GF-D8 (cell line): Measurements from ENCODE around the gene RARRES2.

Experiments used
- DNase-seq: peaks from one replicate; lab custom pipeline; 2025; lab: John Stamatoyannopoulos, UW

The RARRES2 gene

GRCh38 chr7:150361807-150362621 is 20.6 kb upstream of the RARRES2 start:
- DNase-seq, result no peak

GRCh38 chr7:150361402-150361801 is 20.0 kb upstream of the RARRES2 start:
- DNase-seq, result no peak

- no peak for DNase-seq
Measured at GRCh38 chr7:150360363-150361058, 19.1 kb upstream of the RARRES2 start.

- no peak for DNase-seq
Measured at GRCh38 chr7:150359622-150360362, 18.4 kb upstream of the RARRES2 start.

- no peak for DNase-seq
Measured at GRCh38 chr7:150358988-150359621, 17.7 kb upstream of the RARRES2 start.

- DNase-seq, result no peak
Measured at GRCh38 chr7:150358433-150358832, 17.0 kb upstream of the RARRES2 start.

- DNase-seq, result no peak
Measured at GRCh38 chr7:150357771-150358427, 16.5 kb upstream of the RARRES2 start.

GRCh38 chr7:150357270-150357669 is 15.8 kb upstream of the RARRES2 start:
- peak; percentile 92 for DNase-seq

GRCh38 chr7:150356265-150356897 is 15.0 kb upstream of the RARRES2 start:
- DNase-seq, result peak; percentile 35

- DNase-seq, result no peak
Measured at GRCh38 chr7:150355666-150356059, 14.2 kb upstream of the RARRES2 start.

GRCh38 chr7:150351587-150352194 is 10.3 kb upstream of the RARRES2 start:
- no peak for DNase-seq

GRCh38 chr7:150346922-150347321 is 5.5 kb upstream of the RARRES2 start:
- no peak for DNase-seq

- DNase-seq, result no peak
Measured at GRCh38 chr7:150345012-150345411, 3.6 kb upstream of the RARRES2 start.

- no peak for DNase-seq
Measured at GRCh38 chr7:150344299-150344698, 2.9 kb upstream of the RARRES2 start.

- DNase-seq, result no peak
Measured at GRCh38 chr7:150343225-150343624, 1.8 kb upstream of the RARRES2 start.

- no peak for DNase-seq
Measured at GRCh38 chr7:150342121-150342408, 636 bp upstream of the RARRES2 start.

- DNase-seq, result no peak
Measured at GRCh38 chr7:150340875-150341262, 560 bp downstream of the RARRES2 start.

GRCh38 chr7:150340024-150340749 is 1.2 kb downstream of the RARRES2 start:
- no peak for DNase-seq

GRCh38 chr7:150339409-150339809 is 2.0 kb downstream of the RARRES2 start:
- DNase-seq, result no peak

- no peak for DNase-seq
Measured at GRCh38 chr7:150338166-150338829, 3.1 kb downstream of the RARRES2 start.
